Stimulated activated CD4-positive, alpha-beta T cell treated with anti-CD3 and anti-CD28 coated beads, Interleukin-2, amount 100 ng/mL, for 24 hours (primary cell): ENCODE results near the gene SIGLECL1.

Experiments used
- DNase-seq, 2 donors: peaks; one replicate each; pipeline ENCODE4 v3.0.0-alpha.2; 2020

SIGLECL1 gene

DNA sequence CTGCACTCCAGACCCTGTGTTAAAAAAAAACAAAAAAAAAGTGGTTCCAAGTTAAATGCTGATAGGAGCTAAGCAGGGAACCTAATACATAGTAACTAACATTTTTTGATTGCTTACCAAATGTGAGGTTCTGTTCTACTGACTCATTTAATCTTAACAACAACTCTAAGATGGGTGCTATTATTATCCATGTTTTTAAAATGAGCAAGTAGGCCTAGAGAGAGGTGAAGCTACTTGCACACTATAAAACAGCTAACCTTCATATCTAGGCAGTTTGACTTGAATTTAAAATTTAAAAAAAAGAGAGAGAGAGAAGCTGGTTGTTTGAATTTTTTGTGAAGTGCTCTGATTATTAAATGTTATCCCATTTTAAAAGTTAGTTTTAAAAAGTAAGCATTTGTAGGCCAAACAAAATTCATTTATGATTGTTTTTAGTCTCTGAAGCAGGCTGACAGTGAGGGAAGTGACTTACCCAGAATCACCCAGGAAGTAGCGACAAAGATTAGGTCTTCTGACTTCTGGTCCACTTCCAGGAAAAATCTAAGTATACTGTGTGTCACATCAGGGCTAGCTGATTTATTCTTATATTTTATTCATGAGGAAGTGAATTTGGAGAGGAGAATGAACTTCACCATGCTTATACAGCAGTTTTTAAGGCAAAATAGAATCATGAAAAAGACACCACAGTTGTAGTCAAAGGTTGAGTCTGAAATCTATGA lies 2.4 kb downstream of the SIGLECL1 start:
- DNase-seq, result no peak

DNA sequence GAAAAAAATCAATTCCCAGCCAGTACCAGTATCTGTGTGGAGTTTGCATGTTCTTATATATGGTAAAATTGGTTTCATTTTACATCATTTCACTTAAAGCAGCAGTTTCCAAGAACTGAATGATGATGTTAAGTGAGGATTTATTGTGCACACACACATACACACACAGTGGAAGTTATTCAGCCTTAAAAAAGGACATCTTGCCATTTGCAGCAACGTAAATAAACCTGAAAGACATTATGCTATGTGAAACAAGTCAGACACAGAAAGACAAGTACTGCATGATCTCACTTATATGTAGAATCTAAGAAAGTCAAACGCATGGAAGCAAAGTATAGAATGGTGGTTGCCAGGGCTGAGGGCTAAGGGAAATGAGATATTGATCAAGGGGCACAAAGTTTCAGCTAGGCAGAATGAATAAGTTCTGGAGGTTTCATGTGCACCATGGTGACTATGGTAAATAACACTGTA lies 5.3 kb downstream of the SIGLECL1 start:
- no peak for DNase-seq

DNA sequence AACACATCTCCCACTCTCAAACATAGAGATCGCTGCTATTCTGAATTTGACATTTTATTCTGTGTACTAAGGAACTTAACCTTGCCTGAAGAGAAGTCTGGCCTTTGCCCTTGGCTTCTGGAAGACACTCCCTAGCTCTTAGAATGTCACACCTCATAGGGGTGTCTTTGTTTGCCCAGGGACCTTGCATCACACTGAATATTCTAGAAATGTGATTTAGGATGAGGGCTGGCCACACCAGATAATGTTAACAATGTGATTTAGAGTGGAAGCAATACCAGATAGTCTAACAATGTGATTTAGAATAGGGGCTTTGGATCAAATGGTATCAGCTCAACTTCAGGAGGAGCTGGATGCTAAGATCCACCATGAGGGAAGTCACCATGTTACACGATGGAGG lies 6.6 kb downstream of the SIGLECL1 start:
- no peak for DNase-seq

DNA sequence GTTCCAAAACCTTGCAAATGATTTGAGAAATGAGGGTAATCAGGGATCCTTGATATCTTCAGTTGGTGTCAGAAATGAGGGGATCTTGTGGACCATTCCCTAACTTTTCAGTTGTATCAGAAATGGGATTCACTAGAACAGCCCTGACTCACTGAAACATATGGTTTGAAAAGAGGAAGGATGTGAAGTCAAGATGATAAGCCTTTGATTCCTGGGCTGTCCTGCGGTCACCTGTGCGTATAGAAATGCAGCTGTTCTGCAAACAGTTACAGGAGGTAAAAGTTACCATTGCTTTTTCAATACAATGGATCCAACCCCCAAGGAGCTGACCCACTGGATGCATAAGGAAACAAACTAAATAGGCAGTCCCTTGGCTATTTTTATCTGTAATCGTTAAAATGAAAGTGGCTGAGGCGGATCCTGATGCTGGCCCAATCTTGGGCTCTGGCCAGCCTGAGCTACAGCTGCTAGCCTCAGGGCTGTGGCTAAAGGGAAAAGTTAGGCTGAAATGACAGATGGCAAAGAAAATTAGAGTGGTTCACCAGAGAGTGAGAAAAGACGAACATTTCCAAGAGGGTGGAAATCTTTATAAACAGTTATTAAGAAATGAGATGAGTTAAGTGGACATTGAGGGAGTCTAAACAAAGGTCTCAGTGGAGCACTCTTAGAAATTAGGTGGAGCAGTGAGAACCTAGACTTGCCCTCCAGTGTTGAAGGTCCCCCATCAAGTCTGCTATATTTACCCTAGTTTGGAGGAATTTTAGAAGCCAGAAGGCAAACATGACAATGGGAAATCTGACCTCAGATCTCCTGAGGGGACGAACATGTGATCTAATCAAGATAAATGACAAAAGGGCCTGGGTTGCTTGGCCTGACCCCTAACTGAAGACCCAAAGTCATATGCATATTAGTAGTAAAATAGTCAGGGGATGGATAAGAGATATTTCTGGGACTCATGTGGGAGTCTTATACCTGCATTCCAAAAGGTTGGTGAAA lies 7.6 kb downstream of the SIGLECL1 start:
- DNase-seq, result no peak

DNA sequence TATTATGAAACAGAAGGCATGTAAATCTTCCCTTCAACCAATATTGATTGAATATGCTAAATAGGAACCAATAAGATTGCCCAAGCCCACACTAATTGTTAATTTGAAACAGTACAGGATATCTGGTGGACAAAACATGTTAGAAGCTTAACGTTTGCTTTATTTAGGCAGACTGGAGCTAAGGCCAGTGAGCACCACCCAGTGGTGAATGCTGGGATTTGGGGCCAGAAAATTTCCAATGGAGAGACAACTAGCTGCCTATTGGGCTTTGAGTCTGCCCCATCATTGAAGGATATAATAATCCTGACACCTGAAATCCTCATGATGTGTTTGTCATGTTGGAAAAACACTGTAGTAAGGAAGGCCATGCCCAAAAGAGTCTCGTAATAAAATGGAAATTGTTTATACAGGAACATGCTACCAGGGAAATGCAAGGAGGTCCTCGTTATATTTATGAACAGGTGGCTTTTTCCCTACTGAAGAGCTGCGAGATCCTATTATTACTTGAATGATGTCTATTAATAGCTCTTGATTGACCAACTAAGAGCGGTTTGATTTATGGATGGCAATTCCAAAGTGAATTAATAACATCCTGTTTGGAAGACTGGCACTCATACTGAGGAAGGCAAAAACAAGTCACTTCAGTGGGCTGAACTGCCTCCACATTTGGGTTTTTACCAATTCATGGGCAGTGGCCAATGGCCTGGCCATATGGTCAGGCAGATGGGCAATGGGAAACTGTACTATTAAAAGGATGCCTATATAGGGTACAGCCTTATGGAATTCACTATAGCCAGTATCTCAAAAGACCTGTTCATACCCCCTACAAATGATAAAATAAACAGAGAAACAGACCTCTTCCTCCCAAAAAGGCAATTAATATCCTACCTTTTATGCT lies 8.7 kb downstream of the SIGLECL1 start:
- DNase-seq, result peak; percentile 28 to 60

DNA sequence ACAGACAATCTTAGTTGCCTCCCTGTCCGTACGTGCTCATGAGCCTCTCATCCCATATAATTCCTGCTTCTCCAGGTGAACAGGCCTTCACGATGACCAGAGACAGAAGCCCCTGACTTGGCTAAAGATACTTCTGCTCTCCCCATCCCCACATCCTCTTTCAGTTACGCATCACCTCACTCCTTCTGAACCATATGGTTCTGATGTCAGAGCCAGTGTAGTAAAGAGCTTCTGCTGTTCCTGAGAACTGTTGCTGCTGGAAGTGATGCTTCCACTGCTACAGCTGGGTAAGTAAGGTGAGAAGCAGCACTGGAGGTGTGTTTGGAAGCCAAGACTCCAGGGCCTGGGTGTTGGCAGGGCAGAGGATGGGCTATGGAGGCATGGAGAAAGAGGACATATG lies 12.9 kb downstream of the SIGLECL1 start:
- DNase-seq, result no peak

DNA sequence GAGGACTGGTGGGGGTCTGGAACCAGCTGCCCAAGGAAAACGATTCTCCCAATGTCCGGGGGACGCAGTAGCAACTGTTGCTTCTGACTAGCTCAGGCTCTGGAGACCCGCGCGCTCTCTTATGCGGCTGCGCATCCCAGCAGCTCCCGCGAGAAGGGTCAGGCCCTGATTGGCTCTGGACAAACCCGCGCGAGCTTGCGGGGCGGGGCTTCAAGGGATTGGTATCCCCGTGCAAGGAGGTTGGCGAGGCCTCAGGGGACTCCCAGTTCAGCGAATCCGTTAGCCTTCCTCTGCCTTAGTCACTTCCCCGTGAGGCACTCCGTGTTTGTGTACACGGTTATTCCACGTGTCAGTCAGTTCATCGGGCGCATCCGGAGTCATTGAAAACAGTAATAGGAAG lies 20.2 kb downstream of the SIGLECL1 start:
- no peak for DNase-seq

DNA sequence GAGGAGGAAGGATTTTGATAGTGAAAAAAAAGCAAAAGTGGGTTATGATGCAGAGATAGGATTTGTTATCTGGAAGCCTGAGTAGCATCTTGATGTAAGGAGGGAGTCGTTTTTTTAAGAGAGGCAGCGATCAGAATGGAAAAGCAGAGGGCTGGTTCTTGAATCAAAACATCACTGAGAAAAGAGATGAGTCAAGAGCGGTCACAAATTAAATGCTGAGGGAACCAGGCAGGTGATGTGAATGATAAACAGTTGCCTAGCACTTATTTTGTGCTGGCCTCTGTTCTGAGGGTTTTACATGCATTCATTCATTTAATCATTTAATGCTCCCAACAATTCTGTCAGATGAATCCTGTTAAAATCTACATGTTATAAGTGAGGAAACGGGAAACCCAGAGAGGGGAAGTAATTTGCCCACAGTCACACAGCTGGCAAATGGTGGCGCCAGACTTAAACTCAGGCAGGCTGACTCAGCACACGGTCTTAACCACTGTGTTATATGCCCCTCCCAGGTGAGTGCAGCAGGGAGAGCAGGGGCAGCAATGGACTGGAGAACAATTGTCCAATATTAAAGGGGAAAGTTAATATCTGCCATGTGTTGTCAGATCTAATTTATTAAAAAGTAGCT lies 21.4 kb downstream of the SIGLECL1 start:
- DNase-seq, result no peak

DNA sequence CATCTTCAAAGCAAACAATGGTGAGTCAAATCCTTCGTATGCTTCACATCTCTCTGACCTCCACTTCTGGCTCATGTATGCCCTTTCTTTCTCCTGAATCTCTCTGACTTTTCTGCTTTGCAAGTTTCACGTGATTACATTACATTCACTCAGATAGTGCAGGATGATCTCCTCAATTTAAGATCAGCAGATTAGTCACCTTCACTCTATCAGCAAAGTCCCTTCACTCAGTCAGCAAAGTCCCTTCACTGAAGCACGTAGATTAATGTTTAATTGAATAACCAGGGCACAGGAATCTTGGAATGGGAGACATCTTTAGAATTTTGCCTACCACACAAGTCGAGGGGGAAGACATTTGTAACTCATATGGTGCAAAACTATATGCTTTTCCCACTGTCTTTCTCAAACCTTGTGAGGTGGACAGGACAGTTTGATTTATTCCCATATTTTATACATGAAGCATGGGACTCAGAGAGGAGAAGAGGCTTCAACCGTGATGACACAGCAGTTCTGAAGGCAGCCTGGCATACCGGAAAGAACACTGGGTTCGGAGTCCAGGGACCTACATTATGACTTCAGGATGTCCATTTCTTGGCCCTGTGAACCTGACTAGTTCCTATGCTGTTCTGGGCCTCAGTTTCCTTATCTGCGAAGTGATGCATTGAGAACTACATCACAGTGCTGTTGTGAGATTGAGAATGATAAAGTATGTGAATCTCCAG lies 23.3 kb downstream of the SIGLECL1 start:
- DNase-seq, result no peak

DNA sequence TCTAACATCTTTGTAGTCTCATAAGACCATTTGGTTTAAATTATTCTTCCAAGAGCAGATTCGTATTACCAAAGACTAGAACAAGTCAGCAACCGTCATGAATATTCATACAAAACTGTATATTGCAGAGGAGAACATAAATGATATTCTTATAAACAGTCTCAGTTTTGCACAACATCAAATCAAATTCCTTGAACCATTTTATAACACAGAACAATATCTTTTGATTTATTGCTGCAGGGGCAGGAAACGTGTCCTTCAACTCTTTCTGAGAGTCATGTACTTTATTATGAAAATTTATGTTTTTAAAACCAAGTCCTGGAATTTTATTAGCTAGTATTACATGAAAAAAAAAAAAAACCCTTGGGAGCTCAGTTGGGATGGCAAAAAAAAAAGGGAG lies 26.2 kb downstream of the SIGLECL1 start:
- no peak for DNase-seq

DNA sequence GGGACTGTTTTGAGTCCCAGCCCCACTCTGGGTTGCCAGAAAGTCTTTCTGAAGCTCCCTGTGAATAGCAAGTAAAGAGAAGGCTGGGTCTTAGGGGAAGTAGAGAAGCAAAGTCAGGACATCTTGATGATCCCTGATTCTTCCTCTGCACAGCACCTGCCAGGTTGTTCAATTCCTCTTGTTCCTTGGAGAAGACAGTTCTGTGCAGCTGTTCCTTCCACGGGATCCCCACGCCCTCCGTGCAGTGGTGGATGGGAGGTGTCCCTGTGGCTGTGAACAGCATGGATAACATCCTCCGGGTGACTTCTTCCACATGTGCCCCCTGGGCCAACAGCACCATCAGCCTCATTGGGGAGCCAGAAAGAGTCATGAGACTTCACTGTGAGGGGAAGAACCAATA lies 31.5 kb downstream of the SIGLECL1 start:
- no peak for DNase-seq

DNA sequence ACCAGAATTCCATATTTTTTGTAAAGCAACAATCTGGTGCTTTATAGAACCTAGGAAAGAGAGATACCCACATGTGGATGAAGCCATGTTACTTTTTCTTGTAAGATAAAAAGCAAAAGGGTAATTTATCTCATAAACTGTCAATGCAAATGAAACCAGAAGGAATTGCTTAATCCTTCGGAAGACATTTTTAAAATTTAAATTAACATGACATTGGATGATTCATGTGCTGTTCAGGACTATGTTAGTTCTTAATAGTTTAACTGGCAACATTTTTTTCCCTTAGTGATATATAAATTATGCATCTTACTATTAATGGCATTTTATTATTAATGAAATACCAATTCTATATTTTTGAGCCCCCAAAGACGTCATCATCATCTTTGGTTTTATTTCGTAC lies 34.8 kb downstream of the SIGLECL1 start:
- DNase-seq, result no peak

DNA sequence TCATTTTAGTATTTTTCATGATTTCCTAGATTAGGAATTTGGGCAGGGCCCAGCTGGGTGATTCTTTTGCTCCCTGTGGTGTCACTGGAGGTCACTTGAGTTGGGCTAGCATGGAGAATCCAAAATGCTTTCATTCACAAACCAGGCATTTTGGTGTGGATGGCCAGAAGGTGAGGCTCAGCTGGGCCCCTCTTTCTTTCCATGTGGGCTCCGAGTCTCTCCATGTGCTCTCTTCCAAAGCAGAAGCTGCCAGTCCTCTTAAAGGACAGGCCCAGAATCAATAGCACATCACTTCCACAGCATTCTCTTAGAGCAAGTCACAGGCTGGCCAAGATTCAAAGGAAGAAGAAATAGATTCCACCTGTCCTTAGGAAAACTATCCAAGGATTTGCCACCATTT lies 38.8 kb downstream of the SIGLECL1 start:
- DNase-seq, result no peak

DNA sequence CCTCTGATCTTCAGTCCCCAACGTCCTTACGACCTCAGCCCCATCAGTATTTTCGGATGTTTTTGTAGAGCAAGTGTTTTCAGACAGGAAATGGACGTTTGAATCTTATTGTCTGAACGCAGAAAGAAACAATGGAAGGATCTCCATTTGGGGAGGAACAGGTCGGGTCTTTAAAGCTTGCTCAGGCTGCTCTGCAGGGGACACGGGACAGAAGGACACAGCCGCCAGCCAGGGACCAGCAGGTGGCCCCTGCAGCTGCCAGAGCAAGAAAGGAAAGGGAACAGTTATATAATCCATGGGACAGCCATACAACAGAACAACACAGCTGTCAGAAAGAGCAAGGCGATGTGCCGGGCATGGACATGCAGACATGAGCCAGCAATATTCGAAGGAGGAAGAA lies 42.1 kb downstream of the SIGLECL1 start:
- DNase-seq, result no peak

DNA sequence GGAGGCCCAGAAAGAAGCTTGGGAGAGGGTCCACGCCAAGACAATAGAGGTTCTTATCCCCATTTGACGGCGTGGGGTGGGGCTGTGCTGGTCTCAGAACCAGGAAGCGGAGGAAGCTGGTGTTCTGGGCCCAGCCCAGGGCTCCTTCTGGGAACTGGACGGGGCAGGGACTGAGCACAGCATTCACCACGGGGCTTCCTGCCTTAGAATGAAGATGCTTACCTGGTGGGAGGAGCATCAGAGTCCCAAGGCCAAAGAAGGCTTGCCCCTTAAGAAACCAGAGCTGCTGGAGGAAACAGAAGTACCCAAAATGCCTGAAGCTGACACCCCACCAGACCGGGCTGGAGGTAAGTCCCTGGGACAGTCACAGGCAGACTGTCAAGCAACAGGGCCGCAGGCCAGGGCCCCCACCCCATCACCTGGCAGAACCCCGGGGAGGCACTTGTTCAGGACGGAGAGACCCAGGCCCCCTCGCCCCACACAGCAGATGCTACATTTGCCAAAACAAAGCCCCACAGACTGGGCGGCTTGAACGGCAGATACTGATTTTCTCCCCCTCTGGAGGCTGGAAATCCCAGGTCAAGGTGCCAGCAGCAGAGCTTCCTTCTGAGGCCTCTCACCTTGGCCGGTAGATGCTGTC lies 42.8 kb downstream of the SIGLECL1 start:
- no peak for DNase-seq

DNA sequence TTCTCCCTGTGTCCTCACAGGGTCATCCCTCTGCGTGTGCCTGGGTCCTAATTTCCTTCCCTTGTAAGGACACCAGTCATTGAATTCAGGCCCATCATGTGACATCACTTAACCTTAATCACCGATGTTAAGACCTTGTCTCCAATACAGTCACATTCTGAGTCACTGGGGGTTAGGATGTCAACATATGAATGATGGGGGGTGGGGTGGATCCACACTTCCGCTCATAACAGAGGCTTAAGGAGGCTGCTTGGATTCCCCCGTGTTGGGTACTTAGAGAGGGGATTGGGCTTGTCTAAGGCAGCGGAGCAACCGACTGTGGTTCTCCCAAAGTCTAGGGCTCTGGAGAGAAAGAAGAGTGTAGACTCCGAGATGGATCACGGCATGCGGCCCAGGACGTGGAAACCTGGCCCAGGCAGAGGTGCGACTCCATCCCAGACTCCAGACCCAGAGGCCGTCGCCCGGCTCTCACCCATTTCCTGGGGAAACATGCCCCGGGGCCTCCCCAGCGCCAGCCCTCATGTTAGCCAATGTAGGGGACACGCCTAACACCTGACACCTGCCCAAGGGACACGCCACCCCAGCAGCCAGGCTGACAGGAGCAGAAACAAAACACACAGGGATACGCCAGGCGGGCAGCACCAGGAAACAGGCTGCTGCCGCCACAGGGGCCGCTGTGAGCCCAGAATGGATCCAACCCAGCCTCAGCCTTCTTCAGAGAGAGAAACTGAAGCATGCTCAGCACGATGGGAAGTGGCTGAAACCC lies 43.5 kb downstream of the SIGLECL1 start:
- no peak for DNase-seq

DNA sequence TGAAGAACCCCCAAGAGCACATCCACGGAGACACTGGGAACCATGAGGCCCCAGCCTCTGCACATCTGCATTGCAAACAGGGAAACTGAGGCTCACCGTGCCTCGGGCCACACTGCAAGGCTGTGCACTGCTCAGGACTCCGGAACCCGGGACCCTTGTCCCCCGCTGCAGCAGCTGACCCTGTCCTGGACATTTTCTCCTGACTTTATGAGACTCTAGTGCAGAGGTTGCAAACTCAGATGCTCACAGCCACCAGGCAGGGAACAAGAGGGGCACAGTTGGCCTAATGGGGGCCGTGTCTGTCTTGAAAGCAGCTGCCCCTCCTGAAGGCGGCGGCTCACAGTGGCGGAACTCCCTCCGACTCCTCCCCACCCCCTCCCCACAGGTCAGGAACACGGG lies 44.1 kb downstream of the SIGLECL1 start:
- DNase-seq, result no peak

DNA sequence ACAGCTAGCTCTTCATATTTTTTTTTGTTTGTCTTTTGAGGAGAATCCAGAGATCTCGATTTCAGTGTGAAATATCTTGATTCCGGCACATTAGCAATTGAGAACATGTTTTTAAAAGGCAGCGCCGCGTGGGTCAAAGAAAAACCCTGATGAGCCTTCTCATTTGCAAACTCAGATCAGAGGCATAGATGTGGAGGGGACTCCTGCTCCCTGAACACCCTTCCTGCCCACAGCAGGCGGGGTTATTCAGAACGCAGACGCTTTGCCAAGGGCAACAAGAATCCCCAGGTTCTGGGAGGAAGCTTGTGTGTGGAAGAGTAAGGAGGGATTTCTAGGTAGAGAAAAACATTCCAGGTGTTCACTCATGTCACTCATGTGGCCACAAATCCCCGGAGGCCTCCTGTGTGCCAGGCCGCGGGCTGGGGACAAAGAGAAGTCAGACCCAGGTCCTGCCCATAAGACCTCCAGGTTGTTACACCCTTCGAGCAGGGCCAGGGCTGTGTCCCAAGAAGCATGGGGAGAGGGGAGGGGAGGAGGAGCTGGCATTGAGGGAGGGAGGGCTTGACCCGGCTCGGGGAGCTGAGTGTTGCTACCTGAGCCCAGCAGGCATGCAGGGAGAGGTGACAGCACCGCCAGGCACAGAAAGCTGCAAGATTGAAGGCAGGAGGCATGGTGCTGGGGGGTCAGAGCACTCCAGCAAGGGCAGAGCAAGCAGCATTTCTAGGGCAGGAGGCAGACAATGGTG lies 44.7 kb downstream of the SIGLECL1 start:
- DNase-seq, result no peak

DNA sequence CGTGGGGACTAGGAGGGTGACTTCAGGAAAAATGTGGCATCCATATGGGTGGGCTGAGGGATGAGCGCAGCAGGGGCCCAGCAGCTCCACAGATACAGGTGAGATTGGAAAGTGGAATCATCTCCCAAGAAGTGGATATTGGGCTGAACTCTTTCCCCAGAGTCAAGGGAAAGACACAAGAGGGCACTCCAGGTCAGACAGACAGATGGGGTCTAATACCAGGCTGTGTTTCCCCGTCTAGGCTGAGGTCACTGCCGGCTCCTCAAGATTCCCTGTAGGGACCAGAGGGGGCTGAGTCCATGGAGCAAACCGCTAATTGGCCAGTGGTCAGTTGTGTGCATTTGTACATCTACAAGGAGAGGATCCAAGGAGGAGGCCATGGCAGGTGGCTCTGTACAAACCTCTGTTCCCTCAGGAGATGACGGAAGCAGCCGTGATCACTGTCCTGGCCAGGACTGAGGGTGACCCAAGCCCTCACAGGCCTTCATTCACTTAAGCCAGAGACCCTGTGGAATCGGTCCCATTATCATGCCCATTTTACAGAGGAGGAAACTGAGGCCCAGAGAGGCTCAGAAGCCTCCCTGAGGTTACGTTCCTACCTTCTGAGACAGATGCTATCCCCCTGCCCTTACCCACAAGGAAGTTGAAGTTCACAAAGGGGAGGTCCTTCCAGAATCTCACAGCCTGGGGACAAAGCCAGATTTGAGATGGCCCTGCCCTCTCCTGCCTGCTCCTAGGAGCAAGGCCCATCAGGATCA lies 45.6 kb downstream of the SIGLECL1 start:
- no peak for DNase-seq
